Hepatocyte (in vitro differentiated cells): Measurements from ENCODE around the gene ERICH2. TPM values are rescaled to one million over a fixed set of nuclear protein-coding genes. Genes with fewer than 3 reads are reported as not detected.
A peak's percentile ranks its signal among the peaks of the same experiment; 100 is the strongest.

Source experiments
- DNase-seq: peaks from one replicate; pipeline ENCODE4 v3.0.0-alpha.2; 2016; ENCODE audit warnings: low spot score
- H2AFZ ChIP-seq: fragments of 200-600 bp; sonication (generic); 2 replicates; pipeline ENCODE4 v1.6.0; 2016; ENCODE audit warnings: antibody characterized with exemption, mild to moderate bottlenecking
- H3K27ac ChIP-seq: fragments of 200-600 bp; sonication (generic); 2 replicates; pipeline ENCODE4 v1.5.1; 2016; ENCODE audit warnings: mild to moderate bottlenecking
- H3K27me3 ChIP-seq: fragments of 200-600 bp; sonication (generic); 2 replicates; pipeline ENCODE4 v1.6.1; 2016
- H3K36me3 ChIP-seq: fragments of 200-600 bp; sonication (generic); replicated peaks from 2 replicates; pipeline ENCODE4 v1.5.1; 2016; ENCODE audit warnings: low read depth; ENCODE audit not compliant: insufficient read depth
- H3K4me1 ChIP-seq: fragments of 200-600 bp; sonication (generic); 2 replicates; pipeline ENCODE4 v1.5.1; 2016; ENCODE audit warnings: mild to moderate bottlenecking, moderate library complexity; ENCODE audit not compliant: insufficient read depth
- H3K4me2 ChIP-seq: fragments of 200-600 bp; sonication (generic); 2 replicates; pipeline ENCODE4 v1.6.0; 2016
- H3K4me3 ChIP-seq: fragments of 200-600 bp; sonication (generic); 2 replicates; pipeline ENCODE4 v1.5.1; 2016; ENCODE audit warnings: mild to moderate bottlenecking
- H3K79me2 ChIP-seq: fragments of 200-600 bp; sonication (generic); 2 replicates; pipeline ENCODE4 v1.6.0; 2017; ENCODE audit warnings: mild to moderate bottlenecking
- H3K9me2 ChIP-seq: fragments of 200-600 bp; sonication (generic); replicated peaks from 2 replicates; pipeline ENCODE4 v1.6.0; 2017; ENCODE audit warnings: mild to moderate bottlenecking; ENCODE audit not compliant: insufficient read depth
- H3K9me3 ChIP-seq: fragments of 200-600 bp; sonication (generic); 2 replicates; pipeline ENCODE4 v1.5.1; 2016; ENCODE audit warnings: low read depth, mild to moderate bottlenecking
- H4K20me1 ChIP-seq: fragments of 200-600 bp; sonication (generic); 2 replicates; pipeline ENCODE4 v1.6.0; 2016; ENCODE audit warnings: mild to moderate bottlenecking; ENCODE audit not compliant: insufficient read depth, poor library complexity, severe bottlenecking
- CTCF ChIP-seq: fragments of 200-600 bp; sonication (generic); IDR thresholded peaks from 2 replicates; pipeline ENCODE4 v1.5.1; 2016; ENCODE audit warnings: antibody characterized with exemption, mild to moderate bottlenecking; ENCODE audit not compliant: poor library complexity
- EZH2 ChIP-seq: fragments of 200-600 bp; sonication (generic); IDR thresholded peaks from 2 replicates; pipeline ENCODE4 v1.6.1; 2016; ENCODE audit warnings: antibody characterized with exemption, mild to moderate bottlenecking, borderline replicate concordance
- EZH2phosphoT487 ChIP-seq: fragments of 200-600 bp; sonication (generic); IDR thresholded peaks from one replicate; pipeline ENCODE4 v1.6.1; 2018; ENCODE audit warnings: antibody characterized with exemption, mild to moderate bottlenecking, low read depth, moderate library complexity; ENCODE audit not compliant: unreplicated experiment, severe bottlenecking
- WGBS: methylation state at CpG from one replicate; pipeline ENCODE4 v1.1.6; 2016; ENCODE audit warnings: low lambda C conversion rate; ENCODE audit errors: missing lambda C conversion rate; 5-methylcytosine and 5-hydroxymethylcytosine counted together
- polyA plus RNA-seq: library from polyadenylated mRNA; unstranded; fragments of >200 nt; fragmentation: Nextera tagmentation; extraction: Ambion mirVana; gene quantifications from 2 replicates; pipeline ENCODE4 v1.2.1, GENCODE V29; 2016
- total RNA-seq: library from RNA; depleted of rRNA; stranded (reverse); fragments of >200 nt; gene quantifications from 2 replicates; pipeline ENCODE4 v1.2.3, GENCODE V29; 2014

The ERICH2 gene
- total and polyA plus RNA-seq, 2 experiments from 2014 or later: 1.9 TPM; not detected in 1

DNA sequence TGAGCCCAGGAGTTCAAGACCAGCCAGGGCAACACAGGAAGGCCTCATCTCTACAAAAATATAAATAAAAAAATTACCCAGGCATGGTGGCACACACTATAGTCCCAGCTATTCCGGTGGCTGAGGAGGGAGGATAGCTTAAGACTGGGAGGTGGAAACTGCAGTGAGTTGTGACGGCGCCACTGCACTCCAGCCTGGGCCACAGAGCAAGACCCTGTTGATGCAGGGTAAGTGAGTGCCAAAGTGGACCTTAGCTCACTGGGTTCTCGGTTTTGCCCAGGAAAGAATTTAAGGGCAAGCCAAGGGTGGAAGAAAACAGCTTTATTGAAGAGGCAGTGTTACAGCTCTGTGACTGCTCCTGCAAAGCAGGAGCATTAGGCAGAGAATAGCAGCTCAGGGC lies 6.9 kb upstream of the ERICH2 start:
- TF ChIP-seq EZH2 (no peak), EZH2phosphoT487 (no peak), CTCF (no peak)
- DNase-seq: no peak
- WGBS: 94% methylated on average over 4 of the region's 4 CpGs
- H3K36me3 ChIP-seq: no peaks in the 10 kb centered on the region
- no peaks in the 10 kb centered on the region for H3K79me2 ChIP-seq
- no peaks in the 10 kb centered on the region for H3K27me3 ChIP-seq
- no peak overlapping the region for H3K27ac ChIP-seq
- no peaks in the 10 kb centered on the region for H3K9me2 ChIP-seq
- H3K4me1 ChIP-seq: peaks cover 13% of the 10 kb centered on the region
- no peaks in the 10 kb centered on the region for H4K20me1 ChIP-seq
- no peak overlapping the region for H3K4me3 ChIP-seq
- no peak overlapping the region for H2AFZ ChIP-seq
- H3K4me2 ChIP-seq: no peak overlapping the region
- no peaks in the 10 kb centered on the region for H3K9me3 ChIP-seq

DNA sequence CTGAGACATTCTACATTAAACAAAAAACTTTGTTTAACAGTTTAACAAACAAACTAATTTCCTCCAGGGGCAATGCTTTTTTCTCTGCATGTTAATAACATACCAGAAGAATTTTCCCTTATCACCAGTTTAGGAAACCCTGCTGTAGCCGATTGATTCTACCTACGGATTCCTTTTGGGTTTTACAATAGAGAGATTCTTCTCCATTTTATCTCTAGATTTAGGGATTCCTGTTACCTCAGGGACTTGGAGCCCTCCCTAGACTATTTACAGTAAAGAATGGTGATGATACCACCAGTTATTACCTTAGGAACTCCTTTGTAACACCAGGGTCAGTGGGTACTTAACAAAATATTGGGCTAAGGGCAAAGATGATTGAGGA lies 5.3 kb upstream of the ERICH2 start:
- H4K20me1 ChIP-seq: no peaks in the 10 kb centered on the region
- no peaks in the 10 kb centered on the region for H3K9me2 ChIP-seq
- H3K4me1 ChIP-seq: peaks cover 13% of the 10 kb centered on the region
- no peak for TF ChIP-seq CTCF
- TF ChIP-seq EZH2: no peak
- TF ChIP-seq EZH2phosphoT487: no peak
- H3K4me3 ChIP-seq: no peak overlapping the region
- no peak for DNase-seq
- no peaks in the 10 kb centered on the region for H3K79me2 ChIP-seq
- H3K36me3 ChIP-seq: no peaks in the 10 kb centered on the region
- H3K27me3 ChIP-seq: no peaks in the 10 kb centered on the region
- peak overlapping the region; percentile 63 for H3K4me2 ChIP-seq
- no peaks in the 10 kb centered on the region for H3K9me3 ChIP-seq
- H2AFZ ChIP-seq: peak overlapping the region; percentile 42
- peak overlapping the region; percentile 66 for H3K27ac ChIP-seq
- WGBS: 19% methylated on average over 2 of the region's 2 CpGs

DNA sequence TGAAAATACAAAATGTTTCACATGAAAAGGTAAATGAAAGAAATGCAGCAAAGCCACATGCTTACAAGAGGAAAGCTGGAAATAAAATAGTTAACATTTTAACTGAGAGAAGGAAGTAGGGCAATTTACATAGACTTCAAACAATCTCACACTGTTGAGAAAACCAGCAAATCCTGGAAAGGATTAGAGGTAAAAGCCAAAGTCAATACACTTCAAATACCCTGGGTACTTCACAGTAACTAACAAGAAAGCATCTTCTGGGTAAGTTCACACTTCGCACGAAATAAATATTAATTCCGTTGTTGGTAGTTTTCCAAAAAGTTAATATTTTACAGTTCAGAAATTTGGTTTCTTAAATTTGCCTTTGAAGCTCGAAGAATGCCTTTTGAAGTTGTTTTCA lies 3.5 kb upstream of the ERICH2 start:
- H3K27me3 ChIP-seq: no peaks in the 10 kb centered on the region
- H3K27ac ChIP-seq: no peak overlapping the region
- H2AFZ ChIP-seq: no peak overlapping the region
- H4K20me1 ChIP-seq: no peaks in the 10 kb centered on the region
- DNase-seq: no peak
- 13% methylated on average over 4 of the region's 4 CpGs for WGBS
- H3K4me3 ChIP-seq: no peak overlapping the region
- no peaks in the 10 kb centered on the region for H3K36me3 ChIP-seq
- no peaks in the 10 kb centered on the region for H3K79me2 ChIP-seq
- H3K4me1 ChIP-seq: peaks cover 16% of the 10 kb centered on the region
- TF ChIP-seq EZH2phosphoT487 (no peak), CTCF (no peak), EZH2 (no peak)
- H3K9me3 ChIP-seq: no peaks in the 10 kb centered on the region
- H3K4me2 ChIP-seq: peak overlapping the region; percentile 35
- no peaks in the 10 kb centered on the region for H3K9me2 ChIP-seq
